ENCODE results near the gene ITGA1. TPM values are rescaled to one million over a fixed set of nuclear protein-coding genes. Genes with fewer than 3 reads are reported as not detected.

The ITGA1 gene
- total and polyA plus RNA-seq, 2 of the 13 experiments (the other 11 are each of a cell fraction or from before 2014, with no cell fraction given) = 23.1 to 28.6 TPM

GRCh38 chr5:52956915-52957747 lies 169.4 kb downstream of the ITGA1 start (continued):
- TF ChIP-seq POGK (CRISPR knock-in tag; conservative IDR thresholded peaks at IDR 0.05) (peak; percentile 18; the same call in 1 of the 2 replicates), IKZF5 (CRISPR knock-in tag; IDR thresholded peaks at IDR 0.05) (peak; percentile 14; the same call in 1 of the 2 replicates), ZNF788 (CRISPR knock-in tag; IDR thresholded peaks at IDR 0.05; ENCODE audit: borderline replicate concordance) (no peak), ZNF609 (CRISPR knock-in tag; IDR thresholded peaks at IDR 0.05; ENCODE audit: borderline replicate concordance) (peak; percentile 41; the same call in 1 of the 2 replicates), PITX1 (CRISPR knock-in tag; IDR thresholded peaks at IDR 0.05) (0 out of 2 replicates have a peak, but pooled peaks have one; percentile 28), TEAD2 (CRISPR knock-in tag; IDR thresholded peaks at IDR 0.05) (no peak), SALL1 (CRISPR knock-in tag; IDR thresholded peaks at IDR 0.05) (peak; percentile 37; the same call in 1 of the 2 replicates), CSRNP2 (CRISPR knock-in tag; conservative IDR thresholded peaks at IDR 0.05; ENCODE audit: low read depth) (no peak), ZNF251 (CRISPR knock-in tag; IDR thresholded peaks at IDR 0.05) (no peak), WIZ (CRISPR knock-in tag; IDR thresholded peaks at IDR 0.05) (no peak), FOSL2 (CRISPR knock-in tag; IDR thresholded peaks at IDR 0.05) (peak; percentile 71), RBFOX2 (IDR thresholded peaks at IDR 0.05; ENCODE audit: low read depth, low read length) (peak; percentile 38; the same call in 1 of the 2 replicates), DMTF1 (CRISPR knock-in tag; IDR thresholded peaks at IDR 0.05) (no peak), FOXA3 (CRISPR knock-in tag; IDR thresholded peaks at IDR 0.05) (peak; percentile 49; the same call in 1 of the 2 replicates)

Data from HepG2 (cell line).